A549 (cell line): ENCODE results near the gene CELSR1. TPM values are rescaled to one million over a fixed set of nuclear protein-coding genes. Genes with fewer than 3 reads are reported as not detected.

Experiments used
- ATAC-seq, 2 experiments: fragments of 200-7000 bp in 1 of 2; fragments of >200 bp in 1 of 2; cut with Nextera tagmentation in 1 of 2; cut with Tn5 transposase in 1 of 2; 3 replicates each; pipeline versions ENCODE4 v1.8.0 to v1.9.1; 2018 to 2020; ENCODE audit warnings: mild to moderate bottlenecking in 1 of 2, moderate library complexity in 1 of 2
- CTCF ChIA-PET: fragments of 300-600 bp; sonication (Branson Sonifier 250); formaldehyde crosslinking; extraction: SDS; loops from one replicate; lab custom pipeline; 2021; ENCODE audit warnings: antibody characterized with exemption, inconsistent platforms; lab: Yijun Ruan, JAX
- POLR2A ChIA-PET: fragments of 350-600 bp; formaldehyde crosslinking; extraction: SDS; loops from one replicate; lab custom pipeline; 2021; ENCODE audit warnings: antibody characterized with exemption, inconsistent platforms; lab: Yijun Ruan, JAX
- DNase-seq, 2 experiments: peaks; one replicate each; pipeline versions ENCODE4 v3.0.0 to v3.0.0-alpha.2; 2011 to 2016; ENCODE audit warnings: low read depth in 1 of 2, low spot score in 1 of 2
- FAIRE-seq: peaks from 2 replicates; lab custom pipeline; 2011; peaks lifted over from hg19 to GRCh38; lab: Jason Lieb, UNC
- H3K27ac ChIP-seq, 2 experiments: fragments of >200 bp; sonication (Bioruptor Twin); formaldehyde crosslinking; 3 replicates each; pipeline ENCODE4 v1.5.1; 2016 to 2017
- H3K4me1 ChIP-seq: fragments of >200 bp; sonication (Bioruptor Twin); formaldehyde crosslinking; 3 replicates; pipeline ENCODE4 v1.6.1; 2016
- H3K4me2 ChIP-seq: fragments of >200 bp; sonication (Bioruptor Twin); formaldehyde crosslinking; 3 replicates; pipeline ENCODE4 v1.6.1; 2016
- H3K4me3 ChIP-seq: fragments of >200 bp; sonication (Bioruptor Twin); formaldehyde crosslinking; 3 replicates; pipeline ENCODE4 v1.5.1; 2016
- H3K9me3 ChIP-seq: fragments of >200 bp; sonication (Bioruptor Twin); formaldehyde crosslinking; 3 replicates; pipeline ENCODE4 v1.6.1; 2016
- ESRRA ChIP-seq: fragments of 150-350 bp; IDR thresholded peaks from 2 replicates; pipeline ENCODE4 v1.6.1; 2014; ENCODE audit warnings: mild to moderate bottlenecking, low read length, borderline replicate concordance
- FOSB ChIP-seq: fragments of 250-450 bp; sonication (Bioruptor Pico); IDR thresholded peaks from 2 replicates; pipeline ENCODE4 v1.5.0; 2020; ENCODE audit warnings: mild to moderate bottlenecking, moderate library complexity
- FOSL2 ChIP-seq, 2 experiments: fragments of 450-650 bp in 1 of 2; fragments of >200 bp in 1 of 2; sonication (Bioruptor Twin) in 1 of 2; formaldehyde crosslinking; IDR thresholded peaks; 2 replicates each; pipeline versions ENCODE4 v1.5.0 to v1.6.1; 2016 to 2020; ENCODE audit warnings: mild to moderate bottlenecking in 1 of 2, moderate library complexity in 1 of 2
- FOXS1 ChIP-seq: fragments of 250-450 bp; sonication (Bioruptor Pico); IDR thresholded peaks from 2 replicates; pipeline ENCODE4 v1.5.0; 2020; ENCODE audit warnings: mild to moderate bottlenecking, moderate library complexity
- GATA3 ChIP-seq: IDR thresholded peaks from 2 replicates; pipeline ENCODE4 v1.6.1; 2012; ENCODE audit warnings: borderline replicate concordance
- HDAC2 ChIP-seq: fragments of 200-600 bp; sonication (generic); IDR thresholded peaks from 2 replicates; pipeline ENCODE4 v1.6.1; 2016
- JUN ChIP-seq, 2 experiments: fragments of >200 bp; sonication (Bioruptor Twin); formaldehyde crosslinking; IDR thresholded peaks; 2 replicates in 1 of 2; 3 replicates in 1 of 2; pipeline ENCODE4 v1.6.1; 2016 to 2017
- MAZ ChIP-seq: fragments of 150-350 bp; IDR thresholded peaks from 2 replicates; pipeline ENCODE4 v1.6.1; 2014; ENCODE audit warnings: antibody characterized with exemption, low read depth, low read length, borderline replicate concordance
- PHF8 ChIP-seq: fragments of 200-600 bp; sonication (generic); IDR thresholded peaks from 2 replicates; pipeline ENCODE4 v1.6.1; 2016; ENCODE audit warnings: low read depth, mild to moderate bottlenecking, antibody characterized with exemption, moderate library complexity, borderline replicate concordance
- RARB ChIP-seq: fragments of 250-450 bp; sonication (Bioruptor Pico); IDR thresholded peaks from 2 replicates; pipeline ENCODE4 v1.8.0; 2021; ENCODE audit warnings: mild to moderate bottlenecking, moderate library complexity
- ZFP36 ChIP-seq: fragments of 450-650 bp; IDR thresholded peaks from 2 replicates; pipeline ENCODE4 v1.6.1; 2014; ENCODE audit warnings: borderline replicate concordance; ENCODE audit not compliant: partially characterized antibody
- WGBS: methylation state at CpG from one replicate; pipeline ENCODE4 v1.1.6; 2017; ENCODE audit errors: missing lambda C conversion rate; 5-methylcytosine and 5-hydroxymethylcytosine counted together
- polyA plus RNA-seq, 4 experiments: library from polyadenylated mRNA; depleted of rRNA in 3 of 4; stranded (reverse); fragments of >200 nt; fragmentation: RNase III in 1 of 4; extraction: RNeasy Plus Mini Kit Qiagen cat#74134 plus additional on column Dnase treatment in 1 of 4; gene quantifications; 2 replicates in 3 of 4; 3 replicates in 1 of 4; pipeline ENCODE4 v1.2.3, GENCODE V29; 2011 to 2017
- TF ChIP-seq, protein P1 (sequence below): IDR thresholded peaks from 2 replicates; pipeline ENCODE4 v1.6.1; 2012
- TF ChIP-seq, protein P2 (sequence below): fragments of 250-450 bp; sonication (Bioruptor Pico); IDR thresholded peaks from 2 replicates; pipeline ENCODE4 v1.5.0; 2021; ENCODE audit warnings: mild to moderate bottlenecking, moderate library complexity, borderline replicate concordance
- TF ChIP-seq, protein P3 (sequence below): fragments of 450-650 bp; IDR thresholded peaks from 2 replicates; pipeline ENCODE4 v1.6.1; 2014; ENCODE audit warnings: antibody characterized with exemption
- TF ChIP-seq, protein P4 (sequence below): fragments of >200 bp; sonication (Bioruptor Twin); formaldehyde crosslinking; IDR thresholded peaks from 3 replicates; pipeline ENCODE4 v1.6.1; 2016
- TF ChIP-seq, protein P5 (sequence below): IDR thresholded peaks from 2 replicates; pipeline ENCODE4 v1.6.1; 2012; ENCODE audit warnings: low read depth, borderline replicate concordance

The CELSR1 gene
- polyA plus RNA-seq, 2 of the 4 experiments (the other 2 are of a cell fraction) = 15.3 to 31.8 TPM

DNA sequence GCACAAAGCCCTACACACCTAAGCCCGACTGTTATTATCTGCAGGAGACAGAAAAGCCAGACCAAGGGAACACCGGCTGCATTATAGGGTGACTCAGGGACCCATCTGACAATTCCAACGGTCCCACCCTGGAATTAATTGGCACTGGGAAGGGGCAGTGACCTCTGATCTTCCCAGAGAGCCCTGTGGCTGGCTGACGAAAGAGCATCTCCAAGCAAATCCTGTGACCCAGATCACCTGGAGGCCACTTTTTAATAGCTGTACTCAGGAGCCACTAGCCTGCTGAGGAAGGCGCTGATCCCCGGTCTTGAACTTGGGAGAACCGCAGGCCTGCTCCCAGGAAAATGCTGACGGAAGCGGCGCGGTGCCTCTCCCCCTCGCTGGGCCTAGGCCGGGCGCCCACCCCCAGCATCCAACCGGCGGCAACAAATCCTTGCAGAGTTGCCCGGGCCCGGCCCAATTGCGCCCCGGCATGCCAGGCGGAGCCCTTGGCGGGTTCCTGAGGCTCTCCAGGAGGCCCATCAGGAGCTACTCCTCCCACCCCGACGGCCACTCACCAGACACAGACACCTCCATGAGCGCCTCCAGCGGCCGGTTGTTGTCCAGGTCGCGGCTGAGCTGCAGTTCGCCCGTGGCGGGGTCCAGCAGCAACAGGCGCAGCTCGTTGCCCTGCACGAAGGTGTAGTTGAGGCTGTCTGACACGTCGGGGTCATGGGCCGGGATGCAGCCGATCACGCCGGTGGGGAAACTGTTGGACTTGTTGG, 4.2 kb downstream of the CELSR1 start (continued):
- TF ChIP-seq, protein P1, sequence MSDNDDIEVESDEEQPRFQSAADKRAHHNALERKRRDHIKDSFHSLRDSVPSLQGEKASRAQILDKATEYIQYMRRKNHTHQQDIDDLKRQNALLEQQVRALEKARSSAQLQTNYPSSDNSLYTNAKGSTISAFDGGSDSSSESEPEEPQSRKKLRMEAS = peak; percentile 18; the same call in 1 of the 2 replicates

DNA sequence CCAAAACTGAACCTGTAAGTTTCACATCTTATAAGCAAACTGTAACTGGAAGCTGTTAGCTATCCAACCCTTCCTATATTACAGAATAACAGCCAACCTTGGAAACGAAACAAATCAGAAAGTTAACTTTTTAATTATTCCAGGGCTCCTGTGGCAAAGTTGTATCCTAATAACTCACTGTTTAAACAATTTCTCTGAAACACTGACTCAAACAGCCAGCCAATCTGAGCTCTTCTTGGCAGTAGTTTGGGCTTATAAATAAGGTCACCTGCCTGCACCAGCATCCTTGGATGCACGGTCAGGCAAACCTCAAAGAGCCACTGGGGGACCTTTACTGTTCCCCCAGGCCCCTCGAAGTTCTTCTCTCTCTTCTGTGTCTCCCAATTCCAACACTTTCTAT, 5.0 kb downstream of the CELSR1 start:
- peaks cover 58% of the 10 kb centered on the region for H3K4me1 ChIP-seq
- no peaks in the 10 kb centered on the region for H3K9me3 ChIP-seq
- ChIA-PET POLR2A (no interaction called here), CTCF (interaction anchor here (1.2 to 3.1 kb wide), 8 partner anchors 18 to 165 kb away, joined by 3 to 18 read pairs (median 10); no protein-coding TSS in a partner anchor)
- H3K4me2 ChIP-seq = peak overlapping the region; percentile 91
- 7% methylated on average over 3 of the region's 3 CpGs for WGBS
- FAIRE-seq (no peak), DNase-seq (no peak), ATAC-seq (no peak)
- H3K27ac ChIP-seq = peak overlapping the region; percentile 87 to 91
- TF ChIP-seq FOSB (CRISPR knock-in tag) (no peak), GATA3 (no peak), FOSL2 (IDR thresholded peaks at IDR 0.05) (no peak), FOSL2 (CRISPR knock-in tag; IDR thresholded peaks at IDR 0.05) (no peak), RARB (CRISPR knock-in tag) (no peak), HDAC2 (no peak), MAZ (no peak), JUN (IDR thresholded peaks at IDR 0.05) (no peak), ESRRA (no peak)
- TF ChIP-seq, protein P2, sequence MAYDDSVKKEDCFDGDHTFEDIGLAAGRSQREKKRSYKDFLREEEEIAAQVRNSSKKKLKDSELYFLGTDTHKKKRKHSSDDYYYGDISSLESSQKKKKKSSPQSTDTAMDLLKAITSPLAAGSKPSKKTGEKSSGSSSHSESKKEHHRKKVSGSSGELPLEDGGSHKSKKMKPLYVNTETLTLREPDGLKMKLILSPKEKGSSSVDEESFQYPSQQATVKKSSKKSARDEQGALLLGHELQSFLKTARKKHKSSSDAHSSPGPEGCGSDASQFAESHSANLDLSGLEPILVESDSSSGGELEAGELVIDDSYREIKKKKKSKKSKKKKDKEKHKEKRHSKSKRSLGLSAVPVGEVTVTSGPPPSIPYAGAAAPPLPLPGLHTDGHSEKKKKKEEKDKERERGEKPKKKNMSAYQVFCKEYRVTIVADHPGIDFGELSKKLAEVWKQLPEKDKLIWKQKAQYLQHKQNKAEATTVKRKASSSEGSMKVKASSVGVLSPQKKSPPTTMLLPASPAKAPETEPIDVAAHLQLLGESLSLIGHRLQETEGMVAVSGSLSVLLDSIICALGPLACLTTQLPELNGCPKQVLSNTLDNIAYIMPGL (CRISPR knock-in tag) = no peak
- TF ChIP-seq, protein P3, sequence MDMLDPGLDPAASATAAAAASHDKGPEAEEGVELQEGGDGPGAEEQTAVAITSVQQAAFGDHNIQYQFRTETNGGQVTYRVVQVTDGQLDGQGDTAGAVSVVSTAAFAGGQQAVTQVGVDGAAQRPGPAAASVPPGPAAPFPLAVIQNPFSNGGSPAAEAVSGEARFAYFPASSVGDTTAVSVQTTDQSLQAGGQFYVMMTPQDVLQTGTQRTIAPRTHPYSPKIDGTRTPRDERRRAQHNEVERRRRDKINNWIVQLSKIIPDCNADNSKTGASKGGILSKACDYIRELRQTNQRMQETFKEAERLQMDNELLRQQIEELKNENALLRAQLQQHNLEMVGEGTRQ = no peak
- TF ChIP-seq, protein P4, sequence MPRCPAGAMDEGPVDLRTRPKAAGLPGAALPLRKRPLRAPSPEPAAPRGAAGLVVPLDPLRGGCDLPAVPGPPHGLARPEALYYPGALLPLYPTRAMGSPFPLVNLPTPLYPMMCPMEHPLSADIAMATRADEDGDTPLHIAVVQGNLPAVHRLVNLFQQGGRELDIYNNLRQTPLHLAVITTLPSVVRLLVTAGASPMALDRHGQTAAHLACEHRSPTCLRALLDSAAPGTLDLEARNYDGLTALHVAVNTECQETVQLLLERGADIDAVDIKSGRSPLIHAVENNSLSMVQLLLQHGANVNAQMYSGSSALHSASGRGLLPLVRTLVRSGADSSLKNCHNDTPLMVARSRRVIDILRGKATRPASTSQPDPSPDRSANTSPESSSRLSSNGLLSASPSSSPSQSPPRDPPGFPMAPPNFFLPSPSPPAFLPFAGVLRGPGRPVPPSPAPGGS = no peak
- peak overlapping the region; percentile 53 for H3K4me3 ChIP-seq

DNA sequence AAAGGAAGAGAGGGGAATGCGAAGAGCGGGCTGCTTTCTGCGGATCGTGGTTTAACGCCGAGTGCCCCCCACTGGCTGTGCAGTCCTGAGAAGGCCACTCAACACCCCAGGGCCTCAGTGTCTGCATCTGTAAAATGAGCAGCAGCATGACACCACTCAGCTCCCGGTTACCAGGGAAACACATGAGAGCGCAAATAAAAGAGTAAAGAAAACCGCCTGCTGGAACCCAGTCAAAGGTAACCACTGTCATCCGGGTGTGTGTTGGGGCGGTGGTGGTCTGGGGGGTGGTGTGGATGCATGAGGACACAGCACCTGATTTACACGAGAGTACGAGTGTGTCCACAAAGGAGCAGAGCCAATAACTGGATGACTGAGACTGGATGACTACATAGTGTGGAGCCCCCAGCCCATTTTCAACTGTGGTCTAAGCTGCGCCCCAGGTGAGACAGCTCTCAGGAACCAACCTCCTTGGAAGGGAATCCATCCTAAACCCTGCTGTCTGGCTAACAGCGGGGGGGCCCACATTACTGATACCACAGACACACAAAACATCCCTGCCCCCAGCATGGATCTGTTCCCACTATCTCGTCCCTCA, 5.7 kb downstream of the CELSR1 start:
- Histone ChIP-seq H3K27ac (peak overlapping the region; percentile 87 to 91; a peak in 4 of 6 replicates), H3K9me3 (no peaks in the 10 kb centered on the region), H3K4me1 (peaks cover 65% of the 10 kb centered on the region)
- POLR2A ChIA-PET = no interaction called here
- ATAC-seq = no peak
- CTCF ChIA-PET = interaction anchor here (0.7 to 3.1 kb wide), 6 partner anchors 25 to 176 kb away, joined by 3 to 12 read pairs (median 6); no protein-coding TSS in a partner anchor
- no peak for TF ChIP-seq ZFP36
- TF ChIP-seq FOXS1 (CRISPR knock-in tag) = no peak
- TF ChIP-seq, protein P5, sequence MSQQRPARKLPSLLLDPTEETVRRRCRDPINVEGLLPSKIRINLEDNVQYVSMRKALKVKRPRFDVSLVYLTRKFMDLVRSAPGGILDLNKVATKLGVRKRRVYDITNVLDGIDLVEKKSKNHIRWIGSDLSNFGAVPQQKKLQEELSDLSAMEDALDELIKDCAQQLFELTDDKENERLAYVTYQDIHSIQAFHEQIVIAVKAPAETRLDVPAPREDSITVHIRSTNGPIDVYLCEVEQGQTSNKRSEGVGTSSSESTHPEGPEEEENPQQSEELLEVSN = no peak
- TF ChIP-seq PHF8 = no peak
- TF ChIP-seq, all 56 proteins: peak for 0
- H3K4me3 ChIP-seq = peak overlapping the region; percentile 53; the same call in 2 of the 3 replicates
- WGBS = 88% methylated on average over 15 of the region's 16 CpGs
- DNase-seq (no peak), FAIRE-seq (no peak)
- H3K4me2 ChIP-seq = peak overlapping the region; percentile 91
